T-helper 1 cell (primary cell): ENCODE measurements around the gene OTOR.

Source experiments
- DNase-seq, 5 donors: peaks; one replicate each; pipeline ENCODE4 v3.0.0-alpha.2; 2012 to 2020
- total RNA-seq, 4 donors: gene quantifications; one replicate each; lab custom pipeline; 2026; lab: John Stamatoyannopoulos, UW

OTOR gene, protein sequence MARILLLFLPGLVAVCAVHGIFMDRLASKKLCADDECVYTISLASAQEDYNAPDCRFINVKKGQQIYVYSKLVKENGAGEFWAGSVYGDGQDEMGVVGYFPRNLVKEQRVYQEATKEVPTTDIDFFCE
- 0 to 0.46 (median 0.06) reads per million in 4 donors for total RNA-seq

DNA sequence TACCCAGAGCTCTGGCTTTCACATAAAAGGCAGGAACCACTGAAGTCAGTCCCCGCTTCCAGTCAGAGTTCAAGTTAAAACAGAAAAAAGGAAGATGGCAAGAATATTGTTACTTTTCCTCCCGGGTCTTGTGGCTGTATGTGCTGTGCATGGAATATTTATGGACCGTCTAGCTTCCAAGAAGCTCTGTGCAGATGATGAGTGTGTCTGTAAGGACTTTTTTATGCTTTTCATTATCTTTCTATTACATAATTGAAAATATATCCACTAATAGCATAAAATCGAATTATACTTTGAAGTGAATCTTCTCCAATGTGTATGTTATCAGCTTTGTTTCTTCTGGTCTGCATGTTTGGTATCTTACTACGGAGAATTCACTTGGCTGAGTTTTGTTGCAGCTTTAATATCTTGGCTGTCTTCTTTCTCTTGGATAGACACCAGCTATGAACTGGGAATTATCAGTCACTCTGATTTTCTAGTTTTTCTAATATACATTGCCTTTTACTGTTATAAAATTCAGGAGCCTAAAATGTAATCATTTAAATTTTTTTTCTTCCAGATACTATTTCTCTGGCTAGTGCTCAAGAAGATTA is at the start of gene OTOR:
OTOR (plus strand) TSS at position 51 of the 593 bp plus-strand sequence; CDS start at position 95, 44 bp downstream.
- DNase-seq = no peak

DNA sequence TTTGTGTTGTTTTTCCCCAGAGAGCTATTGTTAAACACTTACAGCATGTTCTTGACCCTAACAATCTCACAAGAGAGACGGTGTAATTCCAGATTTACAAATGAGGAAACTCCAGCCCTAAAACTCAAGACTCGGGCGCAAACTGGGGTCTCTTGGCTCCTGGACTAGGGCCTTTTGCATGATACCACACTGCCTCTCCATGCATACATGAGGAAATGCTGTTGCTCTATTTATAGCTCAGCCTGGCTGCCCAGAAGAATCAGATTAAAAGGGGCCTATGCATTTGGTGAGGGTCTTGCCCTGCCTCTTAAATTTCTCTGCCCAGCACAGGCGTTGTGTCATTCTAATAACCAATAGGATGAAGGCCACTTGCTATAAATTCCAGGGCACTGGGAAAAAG is 48.9 kb upstream of the OTOR start:
- no peak for DNase-seq

DNA sequence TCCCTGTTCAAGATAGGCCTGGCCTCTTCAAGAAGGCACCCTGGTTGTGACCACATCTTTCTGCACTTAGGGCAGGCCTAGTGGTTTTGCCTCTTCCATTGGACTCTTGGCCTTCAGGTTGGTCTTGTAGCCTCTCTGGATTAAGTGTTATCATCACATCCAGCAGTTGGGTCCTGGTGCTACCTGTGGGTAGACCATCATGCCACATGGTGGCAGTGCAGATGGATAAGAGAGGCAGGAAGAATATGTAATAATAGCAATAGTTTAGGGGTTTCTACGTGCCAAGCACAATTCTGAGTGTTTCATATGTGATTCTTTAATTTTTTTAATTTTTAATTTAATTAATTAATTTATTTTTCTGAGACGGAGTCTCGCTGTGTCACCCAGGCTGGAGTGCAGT is 46.9 kb upstream of the OTOR start:
- DNase-seq = peak in 3 of 5 donors; percentile 11 to 32 (median 17)

DNA sequence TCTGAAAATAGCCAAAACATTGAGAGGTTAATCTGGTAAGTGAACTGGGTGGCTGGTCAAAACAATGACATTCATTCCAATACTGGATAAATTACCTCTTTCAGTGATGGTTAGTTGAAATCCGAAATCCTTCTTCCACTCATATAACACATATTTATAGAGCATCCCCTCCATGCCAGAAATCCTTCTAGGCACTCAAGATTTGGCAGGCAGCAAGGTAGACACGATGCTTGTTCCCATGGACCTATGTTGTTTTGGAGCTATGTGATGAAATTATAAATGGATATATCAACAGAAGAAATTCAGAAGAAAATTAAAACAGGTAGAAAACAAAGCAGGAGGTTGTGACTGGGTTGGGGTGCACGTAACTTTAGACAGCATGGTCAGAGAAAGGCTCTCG is 44.6 kb upstream of the OTOR start:
- DNase-seq = no peak

DNA sequence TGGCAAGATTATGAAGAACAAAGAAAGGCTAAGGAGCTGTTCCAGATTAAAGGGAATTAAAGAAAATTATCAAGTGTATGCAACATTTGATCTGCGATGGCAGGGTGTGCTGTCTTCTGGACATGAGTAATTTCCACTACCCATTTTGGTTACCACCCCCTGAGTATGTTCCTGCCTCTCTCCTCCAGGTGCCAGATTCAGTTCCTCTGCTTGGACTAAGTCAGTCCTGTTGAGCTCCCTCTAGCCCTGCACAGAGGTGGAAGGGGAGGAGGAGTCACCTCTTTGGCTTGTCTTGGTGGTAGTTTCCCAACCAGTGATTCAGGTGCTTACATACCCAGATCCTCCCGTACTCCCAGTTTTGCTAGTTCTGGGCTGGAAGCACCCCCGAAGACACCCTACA is 40.5 kb upstream of the OTOR start:
- DNase-seq = no peak

DNA sequence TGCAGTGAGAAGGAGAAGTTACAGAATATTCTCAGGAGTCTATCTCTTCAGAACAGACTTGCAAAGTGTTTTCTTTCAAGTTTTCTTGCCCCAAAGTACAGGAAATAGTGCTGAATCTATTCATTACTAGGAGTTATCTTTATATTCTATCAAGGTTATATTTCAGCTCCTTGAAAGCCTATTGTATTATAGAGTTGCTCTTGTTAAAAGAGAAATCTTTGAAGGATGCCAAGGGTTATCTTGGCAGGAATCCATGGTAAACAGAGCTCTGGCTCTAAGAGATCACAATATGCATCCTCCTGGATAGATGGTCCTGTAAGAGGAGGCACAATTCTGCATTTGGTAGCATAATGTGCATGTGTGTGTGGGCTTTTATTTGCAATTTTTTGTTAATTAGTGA is 39.6 kb upstream of the OTOR start:
- no peak for DNase-seq

DNA sequence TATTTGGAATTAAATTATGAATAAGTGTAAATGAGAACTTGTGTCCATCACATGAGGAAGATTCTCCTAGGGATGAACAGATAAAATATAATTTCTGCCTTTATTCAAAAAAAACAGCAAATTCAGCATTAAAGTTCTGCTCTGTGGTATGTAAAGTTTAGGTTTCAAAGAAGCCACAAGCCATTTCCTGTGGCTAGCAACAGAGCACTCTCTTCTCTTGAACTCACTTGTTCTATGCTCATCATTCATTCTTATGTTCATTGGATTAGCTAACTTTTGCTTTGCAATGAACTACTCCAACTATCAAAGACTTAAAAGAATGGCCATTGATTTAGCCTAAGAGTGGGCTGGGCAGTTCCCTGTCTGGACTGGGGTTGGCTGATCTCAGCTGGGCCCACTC is 39.1 kb upstream of the OTOR start:
- peak in 2 of 5 donors; percentile 5 to 61 for DNase-seq

DNA sequence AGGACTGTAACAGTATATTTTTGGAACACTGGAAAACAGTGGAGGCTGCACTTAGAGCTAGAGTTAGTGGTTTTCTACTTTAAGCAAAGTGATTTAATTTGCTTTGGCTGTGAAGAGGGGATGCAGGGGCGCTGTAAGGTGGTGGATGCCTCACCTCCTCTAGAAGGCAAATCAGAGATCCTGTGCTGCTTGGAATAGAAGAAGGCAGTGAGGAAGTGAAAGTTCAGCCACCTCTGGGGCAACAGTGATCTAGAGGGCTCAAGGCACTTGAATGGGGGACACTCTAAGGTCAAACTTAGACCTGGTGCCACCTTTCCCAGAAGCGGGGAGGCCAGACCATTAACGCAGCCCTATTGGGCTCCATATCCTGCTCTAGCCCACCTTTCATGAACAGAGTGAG is 37.4 kb upstream of the OTOR start:
- no peak for DNase-seq

DNA sequence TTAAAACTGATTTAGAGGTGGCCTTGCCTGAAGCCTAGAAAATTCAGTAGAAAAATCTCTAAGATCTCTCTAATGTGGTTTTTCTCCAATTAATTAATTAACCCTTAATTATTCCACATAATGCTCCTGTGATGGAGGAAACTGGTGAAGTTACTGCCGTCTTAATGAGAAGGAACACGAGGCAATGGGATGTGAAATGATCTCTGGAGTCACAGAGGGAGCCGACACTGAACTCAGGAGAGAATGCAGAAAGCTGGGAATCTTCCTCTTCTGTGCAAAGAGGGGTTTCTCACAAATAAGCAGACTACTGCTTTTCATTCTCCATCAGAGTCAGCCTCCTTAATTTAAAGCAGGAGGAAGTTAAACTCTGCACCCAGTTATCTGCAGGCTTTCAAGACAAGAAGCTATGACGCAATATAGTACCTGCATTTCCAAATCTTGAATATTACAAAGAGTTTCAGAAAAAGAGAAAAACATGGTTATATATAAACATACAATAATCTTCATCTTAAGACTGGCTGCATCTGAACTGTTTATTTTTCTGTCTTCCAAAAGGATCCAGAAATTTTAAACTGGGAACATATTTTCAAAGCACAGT is 36.4 kb upstream of the OTOR start:
- no peak for DNase-seq

DNA sequence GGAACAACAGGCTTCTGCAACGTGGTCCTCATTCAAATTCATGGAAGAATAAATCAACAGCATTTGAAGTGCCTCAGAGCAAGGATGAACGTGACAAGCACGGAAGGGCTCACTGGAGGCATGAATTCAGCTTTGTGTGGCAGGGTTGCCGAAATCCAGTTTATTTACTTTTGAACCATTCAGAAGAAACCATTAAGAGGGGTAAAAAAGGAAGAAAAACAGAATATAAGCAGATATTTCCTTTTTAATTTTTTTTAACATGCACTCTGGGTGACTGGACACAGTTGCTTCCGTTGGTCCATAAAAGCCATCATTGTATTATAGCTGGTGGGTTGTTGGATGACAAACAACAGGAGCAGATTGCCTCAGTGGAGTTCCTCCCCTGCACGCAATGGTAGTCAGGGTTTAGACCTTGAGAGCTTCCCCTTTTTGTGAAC is 35.6 kb upstream of the OTOR start:
- DNase-seq = no peak

DNA sequence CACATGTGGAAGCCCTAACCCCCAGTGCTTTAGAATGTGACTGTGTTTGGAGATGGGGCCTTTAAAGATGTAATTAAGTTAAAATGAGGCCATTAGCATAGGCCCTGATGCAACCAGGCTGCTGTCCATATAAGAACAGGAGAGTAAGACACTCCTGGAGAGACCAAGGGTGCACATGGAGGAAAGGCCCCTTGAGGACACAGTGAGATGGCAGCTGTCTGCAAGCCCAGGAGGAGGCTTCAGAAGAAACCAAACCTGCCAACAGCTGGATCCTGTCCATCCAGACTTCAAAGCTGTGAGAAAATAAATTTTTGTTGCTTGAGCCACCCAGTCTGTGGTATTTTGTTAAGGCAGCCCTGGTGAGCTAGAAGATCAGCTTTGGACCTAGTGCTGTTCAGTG is 35.1 kb upstream of the OTOR start:
- DNase-seq = no peak

DNA sequence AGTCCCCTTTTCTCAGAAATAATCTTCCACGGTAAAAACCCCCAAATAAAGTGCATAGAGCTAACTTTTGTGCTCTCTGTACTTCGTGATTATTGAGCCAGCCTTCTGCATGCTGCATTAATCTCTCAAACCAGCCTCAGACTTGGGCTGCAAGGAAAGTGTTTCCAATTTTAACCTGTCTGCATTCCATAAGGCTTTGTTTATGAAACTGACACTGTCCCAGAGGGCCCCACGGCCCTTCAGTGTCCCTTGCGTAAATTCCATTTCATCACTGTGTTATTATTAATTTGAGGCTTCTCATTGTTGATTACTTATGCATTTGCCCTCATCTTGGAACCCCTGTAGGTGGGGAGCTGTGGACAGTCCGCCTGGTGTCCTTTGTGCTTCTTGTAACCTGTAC is 33.9 kb upstream of the OTOR start:
- no peak for DNase-seq

DNA sequence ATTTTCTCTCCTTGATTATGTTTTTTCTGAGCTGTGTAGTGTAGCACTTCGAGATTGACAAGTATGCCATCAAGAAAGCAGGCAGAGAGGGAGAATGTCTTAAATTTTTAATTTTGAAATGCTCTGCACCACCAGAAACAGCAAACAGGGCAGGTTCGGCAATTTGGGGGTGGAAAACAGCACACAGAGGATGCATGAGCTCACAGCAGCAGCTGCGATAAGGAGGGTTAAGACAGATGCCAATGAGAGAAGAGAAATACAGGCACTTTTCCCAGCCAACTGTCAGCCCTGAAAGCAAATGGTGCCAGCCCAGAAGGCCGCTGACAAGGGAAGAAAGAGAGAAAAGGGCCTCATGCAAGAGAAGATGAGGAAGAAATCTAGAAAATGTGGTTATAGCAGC is 33.4 kb upstream of the OTOR start:
- DNase-seq = no peak

DNA sequence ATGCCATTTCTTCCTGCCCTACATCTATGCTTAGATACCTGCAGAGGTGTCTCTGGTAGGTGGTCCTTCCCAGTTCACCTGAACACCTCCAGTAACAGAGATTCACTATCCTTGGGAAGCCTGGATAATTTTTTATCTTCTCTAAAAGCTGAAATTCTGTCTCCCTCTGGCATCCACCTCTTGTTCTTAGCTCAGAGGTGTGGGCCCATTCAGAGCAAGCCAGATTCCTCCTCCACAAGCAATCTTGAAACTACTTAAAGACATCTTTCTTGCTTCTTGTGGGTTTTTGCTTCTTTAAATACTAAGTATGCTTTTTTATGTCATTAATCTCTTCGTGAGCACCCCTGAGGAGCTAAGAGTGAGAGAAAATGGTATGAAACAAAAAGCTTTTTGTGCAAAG is 28.7 kb upstream of the OTOR start:
- DNase-seq = no peak

DNA sequence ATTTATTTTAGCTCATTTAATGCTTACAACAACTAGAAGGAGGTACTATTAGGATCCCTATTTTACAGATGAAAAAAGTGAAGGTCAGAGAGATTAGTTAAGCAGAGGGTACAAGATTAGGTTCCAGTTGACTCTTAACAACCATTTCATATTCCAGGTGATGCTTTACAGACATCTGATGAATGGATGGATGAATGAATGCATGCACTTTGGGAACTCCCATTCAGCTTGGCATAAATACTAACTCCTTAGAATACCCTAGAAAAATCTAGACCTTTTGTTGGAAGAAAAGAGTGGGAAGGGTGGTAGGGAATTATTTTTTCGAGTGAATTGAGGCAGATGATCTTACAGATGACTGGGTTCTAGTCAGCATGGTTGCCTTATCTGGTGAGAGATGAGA is 19.1 kb upstream of the OTOR start:
- DNase-seq = no peak

DNA sequence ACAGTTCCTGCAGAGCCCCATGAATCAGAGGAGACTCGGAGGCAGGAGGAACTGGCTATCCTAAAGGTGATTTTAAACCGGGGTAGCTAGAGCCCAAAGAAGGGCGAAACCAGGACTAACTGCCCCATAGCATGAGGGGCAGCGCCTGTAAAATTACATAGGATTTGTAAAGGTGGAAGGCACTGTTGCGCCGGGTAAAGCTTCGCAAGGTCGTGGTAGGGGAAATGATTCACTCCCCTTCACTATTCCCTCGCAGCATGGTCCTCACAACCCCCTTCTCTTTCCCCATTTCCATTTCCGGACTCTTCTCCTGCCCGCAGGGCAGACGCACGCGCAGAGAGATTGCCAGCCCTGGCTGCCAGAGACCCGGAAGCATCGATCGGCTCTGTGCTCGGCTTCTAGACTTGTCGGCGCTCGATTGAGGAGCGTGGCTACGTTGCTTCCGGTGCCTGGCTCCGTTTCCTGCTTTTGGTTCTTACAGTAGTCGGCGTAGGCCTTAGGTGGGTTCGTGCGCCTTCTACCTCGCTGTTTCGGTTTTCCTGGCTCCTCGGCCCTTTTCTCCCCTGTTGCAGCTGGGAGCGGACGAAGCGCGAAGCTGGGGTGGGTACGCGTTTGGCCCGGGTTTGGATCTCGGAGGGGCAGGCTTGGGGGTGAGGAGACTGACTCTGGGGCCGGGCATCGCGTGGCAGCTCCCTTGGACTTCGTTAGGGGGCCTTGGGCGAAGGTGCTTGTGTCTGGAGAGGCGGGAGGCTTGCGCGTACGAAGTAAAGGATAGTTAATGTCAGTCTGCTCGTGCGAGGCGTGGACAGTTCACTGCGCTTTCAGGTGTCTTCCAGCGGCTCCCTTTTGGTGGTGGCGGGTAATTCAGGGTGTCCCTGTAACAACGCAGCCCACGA is 18.3 kb upstream of the OTOR start, which contains the start of gene SNRPB2:
SNRPB2 (plus strand) TSS at position 462 of the 896 bp plus-strand sequence. CDS start 1,677 bp downstream, outside the sequence.
- peak; percentile 77 to 95 (median 84) for DNase-seq

DNA sequence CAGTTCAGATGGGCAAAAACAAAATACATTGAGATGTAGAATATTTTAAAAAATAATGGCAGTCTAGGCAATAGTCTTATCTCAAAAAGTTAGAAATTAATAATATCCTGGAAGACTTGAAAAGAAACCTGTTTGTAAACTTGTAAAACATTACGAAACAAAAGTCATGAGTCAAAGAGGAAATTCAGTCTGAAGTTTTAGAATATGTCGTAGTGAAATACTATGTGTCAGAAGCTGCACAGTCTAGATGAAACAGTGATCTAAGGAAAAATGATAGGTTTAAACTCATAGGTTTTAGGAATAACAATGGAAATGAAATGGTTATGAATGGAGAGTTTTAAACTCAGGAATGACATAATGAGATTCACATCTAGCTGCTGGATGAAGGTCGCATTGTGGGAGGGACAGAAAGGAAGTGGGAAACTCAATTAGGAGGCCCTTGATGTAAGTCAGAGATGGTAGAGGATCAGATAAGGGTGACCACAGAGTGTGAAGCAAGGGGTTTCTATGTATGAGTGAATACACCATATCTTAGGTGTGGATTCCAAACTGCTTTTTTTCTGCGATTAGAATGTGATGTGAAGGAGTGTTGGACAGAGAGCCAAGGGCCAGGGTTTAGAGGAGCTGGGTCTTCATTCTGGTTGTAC is 15.5 kb upstream of the OTOR start:
- peak in 1 of 5 donors; percentile 73 for DNase-seq

DNA sequence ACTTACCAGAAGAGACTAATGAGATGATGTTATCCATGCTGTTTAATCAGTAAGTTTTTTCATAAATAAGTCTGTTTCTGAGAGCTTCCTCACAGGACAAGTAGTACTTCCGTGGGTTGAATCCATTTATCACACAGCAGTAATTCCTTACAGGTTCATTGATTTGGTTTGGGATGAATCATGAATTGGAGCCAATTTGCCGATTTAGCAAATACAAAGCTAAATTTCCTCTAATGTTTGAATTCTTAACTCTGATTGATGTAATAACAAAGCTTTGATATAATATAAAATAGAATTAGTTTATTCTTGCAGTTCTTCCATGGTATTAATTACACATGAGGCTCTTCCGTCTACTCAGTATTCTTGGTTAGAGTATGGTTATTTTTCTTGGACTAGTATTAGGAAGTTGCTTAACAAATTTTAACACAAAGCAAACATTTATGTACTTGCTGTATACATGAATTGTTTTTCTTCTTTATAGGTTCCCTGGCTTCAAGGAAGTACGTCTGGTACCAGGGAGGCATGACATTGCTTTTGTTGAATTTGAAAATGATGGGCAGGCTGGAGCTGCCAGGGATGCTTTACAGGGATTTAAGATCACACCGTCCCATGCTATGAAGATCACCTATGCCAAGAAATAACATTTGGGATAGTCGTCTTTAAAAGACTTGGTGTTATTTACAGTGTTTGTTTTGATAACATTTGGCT is 7.6 kb upstream of the OTOR start:
- DNase-seq = no peak

DNA sequence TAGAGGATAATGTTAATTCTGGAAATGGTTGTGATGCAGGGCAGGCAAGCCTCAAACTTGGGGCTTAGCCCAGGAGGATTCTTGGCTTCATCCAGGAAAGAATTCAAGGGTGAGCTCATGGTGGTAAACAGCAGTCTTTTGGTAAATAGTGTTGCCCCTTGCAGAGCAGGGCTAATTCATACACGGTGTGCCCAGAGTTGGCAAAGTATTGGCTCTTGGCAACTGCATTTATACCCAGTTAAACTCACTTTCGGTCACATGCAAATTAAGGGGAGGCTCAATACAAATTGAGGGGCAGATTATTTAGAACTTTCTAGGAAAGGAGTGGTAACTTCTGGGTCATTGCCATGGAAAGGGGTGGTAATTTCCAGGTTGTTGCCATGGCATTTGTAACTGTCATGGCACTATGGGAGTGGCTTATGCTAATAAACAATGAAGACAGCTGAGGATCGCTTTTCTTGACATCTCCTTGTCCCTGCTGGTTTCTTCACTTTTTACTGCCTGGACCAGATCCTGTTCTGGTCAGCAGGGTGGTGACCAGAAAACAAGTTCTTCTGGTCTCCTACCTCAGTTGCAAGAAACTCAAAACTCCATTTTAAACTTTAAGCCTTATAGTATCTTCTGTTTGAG is 3.9 kb upstream of the OTOR start:
- DNase-seq = no peak

DNA sequence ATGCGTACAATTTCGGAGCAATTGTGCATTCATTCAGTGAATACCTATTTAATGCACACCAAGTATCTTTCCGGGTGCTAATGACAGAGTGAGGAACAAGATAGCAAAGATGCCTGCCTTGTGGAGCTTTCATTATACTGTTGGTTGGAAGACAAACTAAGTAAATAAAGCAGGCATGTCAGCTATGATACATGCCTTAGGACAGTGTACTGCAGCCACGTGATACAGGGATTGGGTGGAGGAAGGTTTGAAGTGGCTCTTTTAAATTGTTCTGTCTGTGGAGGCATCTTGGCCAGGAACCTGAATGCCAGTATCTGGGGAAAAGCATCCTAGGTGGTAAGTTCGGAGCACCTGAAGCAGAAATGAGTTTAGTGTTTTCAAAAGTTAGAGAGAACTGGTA is 3.0 kb upstream of the OTOR start:
- DNase-seq = no peak

DNA sequence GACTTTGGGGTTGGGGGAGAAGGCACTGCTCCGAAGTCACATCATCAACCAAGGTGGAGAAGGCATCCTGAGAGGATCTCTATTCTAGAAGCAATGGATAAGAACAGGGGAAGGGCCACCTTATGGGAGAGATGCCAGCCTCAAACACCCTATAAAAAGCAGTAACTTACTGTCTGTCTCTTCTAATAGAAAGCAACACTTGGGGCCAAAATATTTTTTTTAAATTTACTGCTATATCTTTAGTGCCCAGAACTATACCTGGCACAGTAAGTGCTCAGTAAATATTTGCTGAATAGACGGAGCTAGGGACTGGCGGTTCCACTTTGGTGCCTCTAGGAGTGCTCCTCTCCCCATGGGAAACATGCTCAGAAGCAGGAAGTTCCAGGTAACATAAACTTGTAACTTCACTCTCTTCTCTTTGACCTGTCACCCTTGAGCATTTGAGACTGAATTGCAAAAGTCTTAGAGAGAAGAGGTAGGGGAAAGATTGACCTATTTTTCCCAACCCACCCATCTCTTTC is 807 bp upstream of the OTOR start:
- DNase-seq = no peak
